GM23338 (cell line): ENCODE measurements around the gene PDE5A. TPM values are rescaled to one million over a fixed set of nuclear protein-coding genes. Genes with fewer than 3 reads are reported as not detected.

Source experiments
- ATAC-seq: fragments of 200-7000 bp; cut with Tn5 transposase; 3 replicates; pipeline ENCODE4 v1.9.1; 2020
- DNase-seq: peaks from one replicate; pipeline ENCODE4 v3.0.0-alpha.2; 2015; ENCODE audit warnings: low spot score
- H2AFZ ChIP-seq: fragments of 200-600 bp; sonication (generic); 2 replicates; pipeline ENCODE4 v1.8.0; 2016; ENCODE audit warnings: antibody characterized with exemption, mild to moderate bottlenecking, moderate library complexity
- H3F3A ChIP-seq: fragments of 200-600 bp; sonication (generic); replicated peaks from 2 replicates; pipeline ENCODE4 v1.8.0; 2017; ENCODE audit warnings: antibody characterized with exemption, mixed run types, low read depth
- H3K27ac ChIP-seq: fragments of 200-600 bp; sonication (generic); 2 replicates; pipeline ENCODE4 v1.6.1; 2016; ENCODE audit warnings: low read depth
- H3K27me3 ChIP-seq: fragments of 200-600 bp; sonication (generic); 2 replicates; pipeline ENCODE4 v1.8.0; 2016; ENCODE audit warnings: mild to moderate bottlenecking, mixed run types, moderate library complexity; ENCODE audit not compliant: insufficient read depth
- H3K36me3 ChIP-seq: fragments of 200-600 bp; sonication (generic); 2 replicates; pipeline ENCODE4 v1.8.0; 2016; ENCODE audit warnings: mild to moderate bottlenecking; ENCODE audit not compliant: insufficient read depth
- H3K4me1 ChIP-seq: fragments of 200-600 bp; sonication (generic); 2 replicates; pipeline ENCODE4 v1.8.0; 2016; ENCODE audit warnings: mild to moderate bottlenecking, moderate library complexity; ENCODE audit not compliant: insufficient read depth
- H3K4me2 ChIP-seq: fragments of 200-600 bp; sonication (generic); 2 replicates; pipeline ENCODE4 v1.7.1; 2017; ENCODE audit warnings: mixed run types
- H3K4me3 ChIP-seq: fragments of 200-600 bp; sonication (generic); 2 replicates; pipeline ENCODE4 v1.6.1; 2016; ENCODE audit warnings: mixed run types
- H3K79me2 ChIP-seq: fragments of 200-600 bp; sonication (generic); replicated peaks from 2 replicates; pipeline ENCODE4 v1.8.0; 2017; ENCODE audit warnings: mild to moderate bottlenecking; ENCODE audit not compliant: insufficient read depth
- H3K9me2 ChIP-seq: fragments of 200-600 bp; sonication (generic); 2 replicates; pipeline ENCODE4 v1.8.0; 2017; ENCODE audit not compliant: insufficient read depth
- H4K20me1 ChIP-seq: fragments of 200-600 bp; sonication (generic); replicated peaks from 2 replicates; pipeline ENCODE4 v1.8.0; 2017; ENCODE audit warnings: mild to moderate bottlenecking; ENCODE audit not compliant: insufficient read depth
- H3K27ac Mint-ChIP-seq: 2 replicates; pipeline ENCODE4 v1.8.0; 2020; ENCODE audit warnings: inconsistent platforms, mild to moderate bottlenecking, moderate library complexity, mixed read lengths
- H3K27me3 Mint-ChIP-seq: 3 replicates; pipeline ENCODE4 v1.8.0; 2022; ENCODE audit warnings: low read depth, mild to moderate bottlenecking, moderate library complexity, mixed read lengths, inconsistent platforms; ENCODE audit not compliant: insufficient read depth, poor library complexity
- H3K36me3 Mint-ChIP-seq: 3 replicates; pipeline ENCODE4 v1.8.0; 2021; ENCODE audit warnings: low read depth, mild to moderate bottlenecking, inconsistent platforms, moderate library complexity, mixed read lengths
- H3K4me1 Mint-ChIP-seq: 3 replicates; pipeline ENCODE4 v1.8.0; 2020; ENCODE audit warnings: mild to moderate bottlenecking, inconsistent platforms, mixed read lengths
- H3K4me3 Mint-ChIP-seq: 3 replicates; pipeline ENCODE4 v1.8.0; 2021; ENCODE audit warnings: moderate library complexity, mild to moderate bottlenecking, inconsistent platforms, mixed read lengths
- H3K9me3 Mint-ChIP-seq: 3 replicates; pipeline ENCODE4 v1.8.0; 2020; ENCODE audit warnings: moderate library complexity, mild to moderate bottlenecking, inconsistent platforms, mixed read lengths
- CREB1 ChIP-seq: fragments of 250-450 bp; sonication (Bioruptor Pico); IDR thresholded peaks from 2 replicates; pipeline ENCODE4 v1.5.0; 2020; ENCODE audit warnings: low read depth, mild to moderate bottlenecking, moderate library complexity
- CTCF ChIP-seq, 2 experiments: fragments of 200-600 bp in 1 of 2; sonication (generic) in 1 of 2; conservative IDR thresholded peaks; 2 replicates each; pipeline versions ENCODE4 v1.5.1 to v1.6.1; 2016 to 2017; ENCODE audit warnings: antibody characterized with exemption in 2 of 2, low read depth in 2 of 2, mild to moderate bottlenecking in 2 of 2, moderate library complexity in 1 of 2
- EZH2 ChIP-seq: fragments of 200-600 bp; sonication (generic); IDR thresholded peaks from one replicate; pipeline ENCODE4 v1.8.0; 2017; ENCODE audit warnings: antibody characterized with exemption, mild to moderate bottlenecking, low read depth; ENCODE audit not compliant: unreplicated experiment
- EZH2phosphoT487 ChIP-seq: fragments of 200-600 bp; sonication (generic); IDR thresholded peaks from one replicate; pipeline ENCODE4 v1.8.1; 2018; ENCODE audit warnings: antibody characterized with exemption; ENCODE audit not compliant: unreplicated experiment
- JUNB ChIP-seq: IDR thresholded peaks from one replicate; pipeline ENCODE4 v1.6.1; 2016; ENCODE audit warnings: antibody characterized with exemption; ENCODE audit not compliant: unreplicated experiment
- NANOG ChIP-seq: IDR thresholded peaks from 2 replicates; pipeline ENCODE4 v1.6.1; 2016; ENCODE audit warnings: antibody characterized with exemption, borderline replicate concordance
- POLR2AphosphoS5 ChIP-seq: IDR thresholded peaks from 2 replicates; pipeline ENCODE4 v1.6.1; 2016; ENCODE audit warnings: antibody characterized with exemption, low read depth
- REST ChIP-seq: IDR thresholded peaks from one replicate; pipeline ENCODE4 v1.6.1; 2018; ENCODE audit warnings: antibody characterized with exemption; ENCODE audit not compliant: unreplicated experiment
- STAT1 ChIP-seq: IDR thresholded peaks from one replicate; pipeline ENCODE4 v1.6.1; 2016; ENCODE audit warnings: antibody characterized with exemption; ENCODE audit not compliant: unreplicated experiment
- ZNF114 ChIP-seq: fragments of 250-450 bp; sonication (Bioruptor Pico); IDR thresholded peaks from 2 replicates; pipeline ENCODE4 v1.5.0; 2020; ENCODE audit warnings: mild to moderate bottlenecking, moderate library complexity
- ZNF331 ChIP-seq: fragments of 250-450 bp; sonication (Bioruptor Pico); IDR thresholded peaks from 2 replicates; pipeline ENCODE4 v1.5.0; 2020; ENCODE audit warnings: low read depth, mild to moderate bottlenecking, moderate library complexity
- ZNF462 ChIP-seq: fragments of 250-450 bp; sonication (Bioruptor Pico); IDR thresholded peaks from 2 replicates; pipeline ENCODE4 v1.5.0; 2020; ENCODE audit warnings: mild to moderate bottlenecking, moderate library complexity
- polyA plus RNA-seq: library from polyadenylated mRNA; unstranded; fragments of >200 nt; fragmentation: Nextera tagmentation; extraction: Ambion mirVana; gene quantifications from 2 replicates; pipeline ENCODE4 v1.2.1, GENCODE V29; 2016
- total RNA-seq: library from RNA; depleted of rRNA; stranded (reverse); fragments of >200 nt; shearing (Covaris generic); gene quantifications from 2 replicates; pipeline ENCODE4 v1.2.3, GENCODE V29; 2014
- TF ChIP-seq, protein P1 (sequence below): IDR thresholded peaks from 2 replicates; pipeline ENCODE4 v1.6.1; 2016; ENCODE audit warnings: antibody characterized with exemption

Gene PDE5A
- total and polyA plus RNA-seq, 2 experiments from 2014 or later = 15.0 to 22.6 TPM

DNA sequence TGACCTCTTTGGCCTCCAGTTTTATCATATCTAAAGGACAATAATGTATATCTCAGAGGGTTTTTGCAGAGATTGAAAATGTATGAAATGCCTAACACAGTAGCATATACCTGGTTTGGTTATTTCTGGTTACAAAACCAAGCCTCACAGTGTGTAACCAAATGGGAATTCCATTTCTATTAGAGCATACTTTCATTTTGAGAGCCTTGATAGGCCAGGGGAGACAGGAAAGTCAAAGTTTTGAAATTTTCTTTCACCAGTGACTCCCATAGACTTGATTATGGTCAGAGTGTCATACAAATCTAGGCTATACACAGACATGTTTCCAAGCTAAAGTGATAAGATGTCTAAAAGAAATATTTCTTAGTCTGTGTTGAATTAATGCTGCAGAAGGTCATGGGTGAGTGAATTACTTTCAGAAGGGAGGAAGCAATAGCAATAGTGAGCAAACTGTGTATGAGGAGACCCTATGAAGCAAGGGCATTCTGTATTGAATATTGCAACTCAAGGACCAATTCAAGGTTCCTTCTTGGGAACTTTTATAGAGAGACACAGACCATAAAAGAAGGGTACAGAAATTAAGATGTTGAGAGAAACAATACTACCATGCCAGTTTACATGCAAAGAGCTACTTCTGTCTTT, 151.1 kb downstream of the PDE5A start:
- no peaks in the 10 kb centered on the region for H3K9me2 ChIP-seq
- no peaks in the 10 kb centered on the region for H3K79me2 ChIP-seq
- Mint-ChIP-seq H3K4me1 (no peaks in the 10 kb centered on the region), H3K4me3 (no peak overlapping the region), H3K9me3 (peaks cover 11% of the 10 kb centered on the region), H3K27me3 (no peaks in the 10 kb centered on the region), H3K36me3 (peaks cover 42% of the 10 kb centered on the region), H3K27ac (no peak overlapping the region)
- no peaks in the 10 kb centered on the region for H3K27me3 ChIP-seq
- no peak overlapping the region for H3K4me2 ChIP-seq
- H3K36me3 ChIP-seq = peaks cover 22% of the 10 kb centered on the region
- H3K4me3 ChIP-seq = no peak overlapping the region
- TF ChIP-seq REST (no peak), CTCF (conservative IDR thresholded peaks at IDR 0.05; ENCODE audit: low read depth in 2 of 2) (no peak), ZNF462 (CRISPR knock-in tag) (no peak), NANOG (no peak), CREB1 (CRISPR knock-in tag) (no peak), STAT1 (no peak), ZNF331 (CRISPR knock-in tag) (no peak), POLR2AphosphoS5 (no peak), ZNF114 (no peak), EZH2 (no peak), JUNB (no peak), EZH2phosphoT487 (no peak)
- TF ChIP-seq, protein P1, sequence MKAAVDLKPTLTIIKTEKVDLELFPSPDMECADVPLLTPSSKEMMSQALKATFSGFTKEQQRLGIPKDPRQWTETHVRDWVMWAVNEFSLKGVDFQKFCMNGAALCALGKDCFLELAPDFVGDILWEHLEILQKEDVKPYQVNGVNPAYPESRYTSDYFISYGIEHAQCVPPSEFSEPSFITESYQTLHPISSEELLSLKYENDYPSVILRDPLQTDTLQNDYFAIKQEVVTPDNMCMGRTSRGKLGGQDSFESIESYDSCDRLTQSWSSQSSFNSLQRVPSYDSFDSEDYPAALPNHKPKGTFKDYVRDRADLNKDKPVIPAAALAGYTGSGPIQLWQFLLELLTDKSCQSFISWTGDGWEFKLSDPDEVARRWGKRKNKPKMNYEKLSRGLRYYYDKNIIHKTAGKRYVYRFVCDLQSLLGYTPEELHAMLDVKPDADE = no peak
- H3F3A ChIP-seq = no peaks in the 10 kb centered on the region
- no peak overlapping the region for H2AFZ ChIP-seq
- DNase-seq = no peak
- H4K20me1 ChIP-seq = no peaks in the 10 kb centered on the region; the same call in 1 of the 2 replicates
- no peaks in the 10 kb centered on the region for H3K4me1 ChIP-seq
- no peak for ATAC-seq
- no peak overlapping the region for H3K27ac ChIP-seq
